ENCODE data around the gene TTLL10. TPM values are rescaled to one million over a fixed set of nuclear protein-coding genes. Genes with fewer than 3 reads are reported as not detected.

TTLL10 gene
- polyA plus RNA-seq, 1 experiment = not detected

DNA sequence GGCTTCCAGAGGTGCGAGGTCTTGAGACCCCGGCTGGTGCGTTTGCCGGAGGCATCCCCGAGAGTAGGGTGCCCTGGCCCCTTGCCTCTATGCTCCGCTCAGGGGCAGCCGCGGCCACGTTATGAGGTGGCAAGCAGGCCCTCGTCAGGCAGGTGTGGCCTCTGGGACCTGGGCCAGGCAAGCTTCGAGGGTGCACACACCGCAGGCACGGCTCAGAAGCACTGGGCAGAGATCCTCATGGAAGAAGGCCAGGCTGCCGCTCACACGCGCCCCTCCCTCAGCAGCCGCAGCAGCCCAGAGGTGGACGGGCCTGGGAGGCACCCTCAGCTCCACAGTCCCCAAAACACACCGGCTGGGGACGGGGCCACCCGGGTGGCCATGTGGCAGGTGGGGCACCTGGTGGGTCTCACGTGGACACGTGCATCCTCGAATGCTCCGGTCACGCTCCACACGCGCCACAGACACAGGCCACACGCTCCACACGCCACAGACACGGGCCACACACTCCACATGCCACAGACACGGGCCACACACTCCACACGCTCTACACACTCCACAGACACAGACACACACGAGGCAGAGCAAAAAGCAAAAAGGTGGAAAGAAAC, 51.7 kb downstream of the TTLL10 start:
- no peaks in the 10 kb centered on the region; the same call in 1 of the 2 replicates for H3K9me3 ChIP-seq (ENCODE audit: control insufficient read depth, insufficient read depth, low read length)
- TF ChIP-seq, protein P1, sequence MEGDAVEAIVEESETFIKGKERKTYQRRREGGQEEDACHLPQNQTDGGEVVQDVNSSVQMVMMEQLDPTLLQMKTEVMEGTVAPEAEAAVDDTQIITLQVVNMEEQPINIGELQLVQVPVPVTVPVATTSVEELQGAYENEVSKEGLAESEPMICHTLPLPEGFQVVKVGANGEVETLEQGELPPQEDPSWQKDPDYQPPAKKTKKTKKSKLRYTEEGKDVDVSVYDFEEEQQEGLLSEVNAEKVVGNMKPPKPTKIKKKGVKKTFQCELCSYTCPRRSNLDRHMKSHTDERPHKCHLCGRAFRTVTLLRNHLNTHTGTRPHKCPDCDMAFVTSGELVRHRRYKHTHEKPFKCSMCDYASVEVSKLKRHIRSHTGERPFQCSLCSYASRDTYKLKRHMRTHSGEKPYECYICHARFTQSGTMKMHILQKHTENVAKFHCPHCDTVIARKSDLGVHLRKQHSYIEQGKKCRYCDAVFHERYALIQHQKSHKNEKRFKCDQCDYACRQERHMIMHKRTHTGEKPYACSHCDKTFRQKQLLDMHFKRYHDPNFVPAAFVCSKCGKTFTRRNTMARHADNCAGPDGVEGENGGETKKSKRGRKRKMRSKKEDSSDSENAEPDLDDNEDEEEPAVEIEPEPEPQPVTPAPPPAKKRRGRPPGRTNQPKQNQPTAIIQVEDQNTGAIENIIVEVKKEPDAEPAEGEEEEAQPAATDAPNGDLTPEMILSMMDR (IDR thresholded peaks at IDR 0.05; ENCODE audit: low read depth, low read length) = no peak
- no peak overlapping the region for H3K27ac ChIP-seq (ENCODE audit: low read depth, low read length)
- no peaks in the 10 kb centered on the region for H3K27me3 ChIP-seq (ENCODE audit: control insufficient read depth, insufficient read depth, low read length)
- POLR2A ChIA-PET = no interaction called here
- H3K4me3 ChIP-seq (ENCODE audit: low read depth, low read length) = no peak overlapping the region
- CTCF ChIA-PET = no interaction called here
- DNase-seq (ENCODE audit: low read depth, low spot score) = no peak

DNA sequence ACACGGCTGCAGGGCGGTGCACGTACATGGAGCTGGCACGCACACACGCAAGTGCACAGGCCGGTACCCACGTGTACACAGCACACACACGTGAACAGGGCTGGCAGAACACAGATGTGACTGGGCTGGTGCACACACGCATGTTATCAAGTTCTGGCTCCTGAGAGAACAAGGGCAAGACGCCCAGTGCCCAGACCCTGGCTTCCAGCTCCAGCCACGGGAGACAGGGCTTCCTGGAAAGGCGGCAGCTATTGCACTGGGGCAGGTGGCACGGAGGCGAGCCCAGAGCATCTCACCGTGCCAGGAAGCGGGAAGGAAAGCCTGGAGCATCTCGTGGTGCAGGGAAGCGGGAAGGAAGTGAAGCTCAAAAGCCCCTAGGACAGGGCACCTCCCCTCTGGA, 52.2 kb downstream of the TTLL10 start:
- POLR2A ChIA-PET = no interaction called here

DNA sequence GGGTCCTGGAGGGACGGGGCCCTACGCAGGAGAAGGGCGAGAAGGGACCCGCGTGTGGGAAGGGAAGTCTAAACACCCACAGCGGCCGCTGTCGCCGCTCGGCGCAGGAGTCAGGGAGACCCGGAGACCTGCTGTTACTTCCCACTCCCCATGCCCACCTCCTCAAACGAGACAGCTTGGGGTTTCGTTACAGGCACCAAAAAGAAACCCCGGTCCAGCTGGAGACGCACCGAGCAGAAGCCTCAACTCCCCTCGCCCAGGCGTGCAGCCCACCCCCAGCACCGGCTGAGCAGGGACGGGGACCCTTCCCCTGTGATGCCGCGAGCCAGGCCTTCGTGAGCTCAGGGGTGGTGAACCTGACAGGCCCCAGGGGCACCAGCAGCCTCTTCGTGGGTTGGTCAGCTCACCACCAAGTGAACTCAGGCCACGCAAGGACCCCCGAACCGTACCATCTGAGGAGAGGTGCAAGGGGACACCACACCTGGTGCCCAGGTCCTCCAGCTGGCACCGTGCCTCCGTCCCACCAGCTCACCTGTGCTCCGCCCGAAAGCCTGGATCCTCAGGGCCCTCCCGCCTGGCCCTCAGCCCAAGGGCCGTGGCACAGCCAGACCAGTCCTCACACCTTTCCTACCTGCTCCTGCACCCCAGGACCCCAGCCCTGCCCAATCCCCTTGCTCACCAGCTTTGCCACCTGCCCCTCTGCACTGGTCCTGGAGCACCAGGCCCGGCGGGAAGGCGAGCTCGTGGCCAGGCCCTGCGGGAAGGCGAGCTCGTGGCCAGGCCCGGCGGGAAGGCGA, 53.1 kb downstream of the TTLL10 start:
- H3K9me3 ChIP-seq (ENCODE audit: control insufficient read depth, insufficient read depth, low read length) = no peaks in the 10 kb centered on the region; the same call in 1 of the 2 replicates
- H3K27me3 ChIP-seq (ENCODE audit: control insufficient read depth, insufficient read depth, low read length) = no peaks in the 10 kb centered on the region
- DNase-seq (ENCODE audit: low read depth, low spot score) = no peak
- TF ChIP-seq, protein P1 (IDR thresholded peaks at IDR 0.05; ENCODE audit: low read depth, low read length) = no peak
- ChIA-PET POLR2A (interaction anchor here (0.6 kb wide), 1 partner anchor 32 kb away, joined by 4 read pairs; no protein-coding TSS in a partner anchor), CTCF (no interaction called here)
- no peak overlapping the region for H3K4me3 ChIP-seq (ENCODE audit: low read depth, low read length)
- no peak overlapping the region for H3K27ac ChIP-seq (ENCODE audit: low read depth, low read length)

More for the DNA sequence above, 52.2 kb downstream of the TTLL10 start:
- Histone ChIP-seq H3K27ac (ENCODE audit: low read depth, low read length) (no peak overlapping the region), H3K27me3 (ENCODE audit: control insufficient read depth, insufficient read depth, low read length) (no peaks in the 10 kb centered on the region), H3K4me3 (ENCODE audit: low read depth, low read length) (no peak overlapping the region), H3K9me3 (ENCODE audit: control insufficient read depth, insufficient read depth, low read length) (no peaks in the 10 kb centered on the region; the same call in 1 of the 2 replicates)
- TF ChIP-seq, protein P1 (IDR thresholded peaks at IDR 0.05; ENCODE audit: low read depth, low read length) = no peak
- CTCF ChIA-PET = no interaction called here
- no peak for DNase-seq (ENCODE audit: low read depth, low spot score)

DNA sequence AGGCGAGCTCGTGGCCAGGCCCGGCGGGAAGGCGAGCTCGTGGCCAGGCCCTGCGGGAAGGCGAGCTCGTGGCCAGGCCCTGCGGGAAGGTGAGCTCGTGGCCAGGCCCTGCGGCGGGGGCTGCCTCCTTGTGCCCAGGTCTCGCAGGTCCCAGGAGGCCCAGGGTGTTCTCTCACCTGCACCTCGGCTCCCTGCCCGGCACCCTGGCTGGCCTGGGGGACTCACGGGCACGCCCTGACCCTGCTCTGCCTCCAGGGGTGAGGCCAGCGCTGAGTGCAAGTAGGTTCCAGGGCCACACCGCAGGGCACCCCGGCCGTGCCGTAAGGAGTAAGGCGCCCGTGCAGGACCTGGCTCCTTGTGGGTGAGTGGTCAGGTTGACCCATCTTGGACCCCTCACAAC, 53.7 kb downstream of the TTLL10 start:
- TF ChIP-seq, protein P1 (IDR thresholded peaks at IDR 0.05; ENCODE audit: low read depth, low read length) = no peak
- ChIA-PET POLR2A (interaction anchor here (0.6 kb wide), 1 partner anchor 31 kb away, joined by 4 read pairs; no protein-coding TSS in a partner anchor), CTCF (no interaction called here)

DNA sequence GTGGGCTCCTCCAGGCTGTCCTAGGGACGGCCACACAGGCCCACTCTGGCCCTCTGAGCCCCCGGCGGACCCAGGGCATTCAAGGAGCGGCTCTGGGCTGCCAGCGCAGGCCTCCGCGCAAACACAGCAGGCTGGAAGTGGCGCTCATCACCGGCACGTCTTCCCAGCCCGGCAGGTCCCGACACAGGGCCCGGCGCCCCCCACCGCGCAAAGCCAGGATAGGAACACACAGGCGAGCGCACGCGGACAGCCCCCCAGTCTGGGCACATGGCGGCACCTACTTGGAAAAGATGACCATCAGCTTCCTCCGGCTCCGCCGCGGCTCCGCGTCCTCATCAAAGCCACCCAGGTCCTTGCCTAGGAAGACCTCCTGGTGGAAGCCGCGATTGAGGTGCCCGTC, 54.5 kb downstream of the TTLL10 start:
- Histone ChIP-seq H3K27me3 (ENCODE audit: control insufficient read depth, insufficient read depth, low read length) (no peaks in the 10 kb centered on the region), H3K27ac (ENCODE audit: low read depth, low read length) (no peak overlapping the region), H3K9me3 (ENCODE audit: control insufficient read depth, insufficient read depth, low read length) (peaks cover 7% of the 10 kb centered on the region), H3K4me3 (ENCODE audit: low read depth, low read length) (no peak overlapping the region)
- ChIA-PET POLR2A (no interaction called here), CTCF (no interaction called here)
- TF ChIP-seq, protein P1 (IDR thresholded peaks at IDR 0.05; ENCODE audit: low read depth, low read length) = no peak
- no peak for DNase-seq (ENCODE audit: low read depth, low spot score)

More for the DNA sequence above, 53.7 kb downstream of the TTLL10 start:
- no peaks in the 10 kb centered on the region for H3K27me3 ChIP-seq (ENCODE audit: control insufficient read depth, insufficient read depth, low read length)
- H3K27ac ChIP-seq (ENCODE audit: low read depth, low read length) = no peak overlapping the region
- no peak overlapping the region for H3K4me3 ChIP-seq (ENCODE audit: low read depth, low read length)
- DNase-seq (ENCODE audit: low read depth, low spot score) = no peak
- no peaks in the 10 kb centered on the region; the same call in 1 of the 2 replicates for H3K9me3 ChIP-seq (ENCODE audit: control insufficient read depth, insufficient read depth, low read length)
